ENCODE results near the gene TMEM213.

DNA sequence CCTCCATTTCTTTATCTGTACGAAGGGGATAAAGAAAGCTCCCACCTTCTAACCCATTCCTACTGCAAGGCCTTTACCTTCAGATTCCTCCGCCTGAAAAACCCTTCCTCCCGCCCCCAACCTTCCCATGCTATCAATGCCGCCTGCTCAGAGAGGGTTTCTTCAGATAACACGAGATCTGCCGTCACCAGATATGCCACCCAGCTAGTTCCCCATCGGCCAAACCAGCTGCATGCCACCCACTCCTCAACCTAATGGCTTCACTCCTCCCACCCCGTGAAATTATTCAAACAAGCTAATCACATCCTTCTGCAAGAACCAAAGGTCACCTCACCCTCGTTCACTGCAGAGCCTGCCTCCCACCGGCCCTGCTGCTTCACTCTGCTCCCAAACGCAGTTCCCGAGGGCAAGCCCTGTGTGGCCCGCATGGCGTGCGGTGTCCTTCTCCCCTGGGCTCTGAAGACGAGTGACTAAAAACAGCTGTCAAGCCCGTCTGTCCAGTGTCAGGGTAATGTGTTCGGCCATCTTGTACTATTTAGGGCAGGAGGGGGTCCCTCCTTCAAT is 46.8 kb upstream of the TMEM213 start:
- TF ChIP-seq REST (IDR thresholded peaks at IDR 0.05; ENCODE audit: low read depth) (no peak), CREB1 (IDR thresholded peaks at IDR 0.05; ENCODE audit: low read depth) (no peak), CEBPB (IDR thresholded peaks at IDR 0.05) (no peak), YY1 (IDR thresholded peaks at IDR 0.05; ENCODE audit: low read depth) (no peak), RAD21 (IDR thresholded peaks at IDR 0.05; ENCODE audit: low read depth) (no peak), EGR1 (IDR thresholded peaks at IDR 0.05) (no peak), EP300 (IDR thresholded peaks at IDR 0.05; ENCODE audit: borderline replicate concordance) (no peak), TCF12 (IDR thresholded peaks at IDR 0.05; ENCODE audit: low read depth) (no peak)
- TF ChIP-seq, protein P1, sequence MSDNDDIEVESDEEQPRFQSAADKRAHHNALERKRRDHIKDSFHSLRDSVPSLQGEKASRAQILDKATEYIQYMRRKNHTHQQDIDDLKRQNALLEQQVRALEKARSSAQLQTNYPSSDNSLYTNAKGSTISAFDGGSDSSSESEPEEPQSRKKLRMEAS (IDR thresholded peaks at IDR 0.05): no peak
